T-helper 17 cell (primary cell): ENCODE data around the gene PAGE2. TPM values are rescaled to one million over a fixed set of nuclear protein-coding genes. Genes with fewer than 3 reads are reported as not detected.
"Not testable (repeated sequence)": the region's sequence is repeated elsewhere in the genome, so short reads cannot be mapped to it uniquely, and the experiment has no call there.

Experiments used
- ATAC-seq: fragments of 150-1000 bp; cut with Tn5 transposase; 2 replicates; pipeline ENCODE4 v1.10.0; 2021; ENCODE audit warnings: mild to moderate bottlenecking, moderate library complexity
- DNase-seq, 3 donors: peaks; one replicate each; pipeline versions ENCODE4 v3.0.0 to v3.0.0-alpha.2; 2020 to 2021
- H3K9me3 ChIP-seq: one replicate; pipeline ENCODE4 v1.7.0; 2013; ENCODE audit warnings: low read length, mild to moderate bottlenecking; ENCODE audit not compliant: control insufficient read depth, poor library complexity, severe bottlenecking
- H3K27ac Mint-ChIP-seq: one replicate; pipeline ENCODE4 v1.8.0; 2022; ENCODE audit warnings: mild to moderate bottlenecking, moderate library complexity, mixed read lengths
- H3K27me3 Mint-ChIP-seq: one replicate; pipeline ENCODE4 v1.8.0; 2022; ENCODE audit warnings: mixed read lengths
- H3K36me3 Mint-ChIP-seq: one replicate; pipeline ENCODE4 v1.8.0; 2022; ENCODE audit warnings: low read depth, mixed read lengths
- H3K4me1 Mint-ChIP-seq: one replicate; pipeline ENCODE4 v1.8.0; 2022; ENCODE audit warnings: mild to moderate bottlenecking, mixed read lengths
- H3K4me3 Mint-ChIP-seq: one replicate; pipeline ENCODE4 v1.8.0; 2022; ENCODE audit warnings: mild to moderate bottlenecking, moderate library complexity, mixed read lengths
- total RNA-seq, 4 donors: library from RNA in 2 of 4; stranded (reverse) in 2 of 4; gene quantifications; one replicate each; pipeline ENCODE4 v1.2.3 and lab custom pipeline; 2022 to 2026

The PAGE2 gene
- total RNA-seq (not detected), total RNA-seq (lab: John Stamatoyannopoulos, UW) (0 reads per million in 2 donors)

GRCh38 chrX:55088795-55089489 is at the start of gene PAGE2:
Gene PAGE2 (plus strand): TSS chrX:55089018. CDS start chrX:55090021, 1,003 bp downstream.
- Mint-ChIP-seq H3K4me3 (no peak within 1 kb of the TSS), H3K27me3 (no peaks in the 10 kb centered on the region), H3K27ac (no peak within 1 kb of the TSS), H3K4me1 (no peaks in the 10 kb centered on the region), H3K36me3 (no peaks in the 10 kb centered on the region)
- no peaks in the 10 kb centered on the region for H3K9me3 ChIP-seq
- DNase-seq, result no peak
- ATAC-seq, result no peak

GRCh38 chrX:55039471-55039870 is 49.3 kb upstream of the PAGE2 start:
- no peak for ATAC-seq
- Mint-ChIP-seq H3K4me1 (no peaks in the 10 kb centered on the region), H3K4me3 (no peak overlapping the region)

GRCh38 chrX:55041514-55041913 is 47.3 kb upstream of the PAGE2 start:
- DNase-seq (no peak), ATAC-seq (no peak)
- H3K4me1 Mint-ChIP-seq, result no peaks in the 10 kb centered on the region
- H3K4me3 Mint-ChIP-seq, result no peak overlapping the region
- H3K27ac Mint-ChIP-seq, result no peak overlapping the region
- H3K9me3 ChIP-seq, result no peaks in the 10 kb centered on the region
- no peaks in the 10 kb centered on the region for H3K36me3 Mint-ChIP-seq
- H3K27me3 Mint-ChIP-seq, result no peaks in the 10 kb centered on the region

More at GRCh38 chrX:55039471-55039870, 49.3 kb upstream of the PAGE2 start:
- no peak overlapping the region for H3K27ac Mint-ChIP-seq
- H3K36me3 Mint-ChIP-seq, result no peaks in the 10 kb centered on the region
- H3K9me3 ChIP-seq, result no peaks in the 10 kb centered on the region
- no peak for DNase-seq
- no peaks in the 10 kb centered on the region for H3K27me3 Mint-ChIP-seq

GRCh38 chrX:55050599-55050998 is 38.2 kb upstream of the PAGE2 start:
- not testable (repeated sequence) for DNase-seq, H3K9me3 ChIP-seq, H3K4me3 Mint-ChIP-seq, ATAC-seq, H3K36me3 Mint-ChIP-seq, H3K27me3 Mint-ChIP-seq, H3K27ac Mint-ChIP-seq, H3K4me1 Mint-ChIP-seq

- H3K36me3 Mint-ChIP-seq, result no peaks in the 10 kb centered on the region
- peak overlapping the region; percentile 86 for H3K27ac Mint-ChIP-seq
- peaks cover 19% of the 10 kb centered on the region for H3K4me1 Mint-ChIP-seq
- no peaks in the 10 kb centered on the region for H3K9me3 ChIP-seq
- ATAC-seq (peak; percentile 86), DNase-seq (no peak)
- no peaks in the 10 kb centered on the region for H3K27me3 Mint-ChIP-seq
- peak overlapping the region; percentile 84 for H3K4me3 Mint-ChIP-seq
These were observed 31.8 kb upstream of the PAGE2 start for GRCh38 chrX:55056820-55057674.

- H3K9me3 ChIP-seq, result no peaks in the 10 kb centered on the region
- Mint-ChIP-seq H3K36me3 (no peaks in the 10 kb centered on the region), H3K4me1 (peaks cover 19% of the 10 kb centered on the region), H3K27ac (peak overlapping the region; percentile 86), H3K4me3 (peak overlapping the region; percentile 84), H3K27me3 (no peaks in the 10 kb centered on the region)
- ATAC-seq (peak; percentile 83), DNase-seq (peak in 1 of 3 donors; percentile 5)
These were observed 31.1 kb upstream of the PAGE2 start for GRCh38 chrX:55057675-55058249.

- not testable (repeated sequence) for H3K27me3 Mint-ChIP-seq, H3K36me3 Mint-ChIP-seq, ATAC-seq, DNase-seq, H3K4me3 Mint-ChIP-seq, H3K4me1 Mint-ChIP-seq, H3K27ac Mint-ChIP-seq, H3K9me3 ChIP-seq
These were observed 21.6 kb upstream of the PAGE2 start for GRCh38 chrX:55067180-55067579.

- peaks cover 7% of the 10 kb centered on the region for H3K36me3 Mint-ChIP-seq
- no peak for DNase-seq
- no peak overlapping the region for H3K27ac Mint-ChIP-seq
- H3K27me3 Mint-ChIP-seq, result peaks cover 5% of the 10 kb centered on the region
- H3K4me3 Mint-ChIP-seq, result no peak overlapping the region
- H3K4me1 Mint-ChIP-seq, result no peaks in the 10 kb centered on the region
- ATAC-seq, result no peak
- H3K9me3 ChIP-seq, result no peaks in the 10 kb centered on the region
These were observed 16.5 kb upstream of the PAGE2 start for GRCh38 chrX:55072286-55072685.

- ATAC-seq (no peak), DNase-seq (no peak)
- Mint-ChIP-seq H3K36me3 (peaks cover 4% of the 10 kb centered on the region), H3K4me1 (no peaks in the 10 kb centered on the region), H3K27me3 (peaks cover 5% of the 10 kb centered on the region), H3K4me3 (no peak within 1 kb of the TSS), H3K27ac (no peak within 1 kb of the TSS)
- H3K9me3 ChIP-seq, result no peaks in the 10 kb centered on the region
These were observed 13.9 kb upstream of the PAGE2 start, which contains the start of gene PAGE2B for GRCh38 chrX:55074851-55075467. Gene PAGE2B (plus strand): TSS chrX:55075030. CDS start chrX:55076042, 1,012 bp downstream.

- Mint-ChIP-seq H3K4me3 (no peak overlapping the region), H3K27me3 (no peaks in the 10 kb centered on the region), H3K4me1 (peaks cover 6% of the 10 kb centered on the region), H3K27ac (no peak overlapping the region), H3K36me3 (no peaks in the 10 kb centered on the region)
- ATAC-seq (no peak), DNase-seq (no peak)
- no peaks in the 10 kb centered on the region for H3K9me3 ChIP-seq
These were observed 9.9 kb downstream of the PAGE2 start for GRCh38 chrX:55098691-55099090.

GRCh38 chrX:55099162-55099561 is 10.3 kb downstream of the PAGE2 start:
- no peak for ATAC-seq
- Mint-ChIP-seq H3K4me1 (peaks cover 6% of the 10 kb centered on the region), H3K27ac (no peak overlapping the region), H3K4me3 (no peak overlapping the region), H3K27me3 (no peaks in the 10 kb centered on the region), H3K36me3 (no peaks in the 10 kb centered on the region)
- no peaks in the 10 kb centered on the region for H3K9me3 ChIP-seq
- DNase-seq, result no peak

GRCh38 chrX:55102754-55103153 is 13.9 kb downstream of the PAGE2 start:
- Mint-ChIP-seq H3K27me3 (no peaks in the 10 kb centered on the region), H3K4me1 (peaks cover 6% of the 10 kb centered on the region), H3K4me3 (no peak overlapping the region), H3K36me3 (no peaks in the 10 kb centered on the region), H3K27ac (no peak overlapping the region)
- no peak for ATAC-seq
- H3K9me3 ChIP-seq, result no peaks in the 10 kb centered on the region
- DNase-seq, result no peak

- Mint-ChIP-seq H3K4me3 (no peak overlapping the region), H3K27me3 (no peaks in the 10 kb centered on the region)
These were observed 18.4 kb downstream of the PAGE2 start for GRCh38 chrX:55107262-55107661.

More at GRCh38 chrX:55107262-55107661, 18.4 kb downstream of the PAGE2 start:
- no peaks in the 10 kb centered on the region for H3K36me3 Mint-ChIP-seq
- H3K4me1 Mint-ChIP-seq, result peaks cover 4% of the 10 kb centered on the region
- ATAC-seq, result no peak
- no peak overlapping the region for H3K27ac Mint-ChIP-seq
- DNase-seq, result no peak
- no peaks in the 10 kb centered on the region for H3K9me3 ChIP-seq
